HCT116 (cell line): ENCODE measurements around the gene HMG20A. TPM values are rescaled to one million over a fixed set of nuclear protein-coding genes. Genes with fewer than 3 reads are reported as not detected.

Source experiments
- ATAC-seq: fragments of 200-7000 bp; cut with Tn5 transposase; 2 replicates; pipeline ENCODE4 v1.9.1; 2020; ENCODE audit warnings: mild to moderate bottlenecking, moderate library complexity
- BruUV-seq: library from RNA; stranded (reverse); fragments of 400-500 nt; replicated peaks from 2 replicates; lab custom pipeline; 2021; lab: Mats Ljungman, UMichigan
- CTCF ChIA-PET: fragments of 300-600 bp; sonication (Branson Sonifier 250); formaldehyde crosslinking; loops from one replicate; lab custom pipeline; 2021; ENCODE audit warnings: antibody characterized with exemption; lab: Charles Lee
- POLR2A ChIA-PET: fragments of 300-600, 350-600 bp; sonication (Branson Sonifier 250); formaldehyde crosslinking; loops from one replicate; lab custom pipeline; 2021; ENCODE audit warnings: antibody characterized with exemption; lab: Charles Lee
- RAD21 ChIA-PET, 2 experiments: fragments of 300-600 bp; sonication (Branson Sonifier 250); formaldehyde crosslinking; loops; one replicate each; lab custom pipeline; 2023; ENCODE audit warnings: low total read pairs in 2 of 2; ENCODE audit not compliant: uncharacterized antibody in 2 of 2, unreplicated experiment in 2 of 2, low non-redundant PET in 1 of 2; lab: Charles Lee
- DNase-seq: peaks from one replicate; pipeline ENCODE4 v3.0.0-alpha.2; 2010; ENCODE audit warnings: low read depth, low spot score
- H2AFZ ChIP-seq: fragments of 200-600 bp; shearing (Covaris generic), sonication (generic); 2 replicates; pipeline ENCODE4 v1.6.1; 2017; ENCODE audit warnings: low read depth, mixed run types, mixed read lengths, antibody characterized with exemption, low read length; ENCODE audit not compliant: poor library complexity, severe bottlenecking
- H3K27ac ChIP-seq: 2 replicates; pipeline ENCODE4 v1.5.1; 2012; ENCODE audit warnings: low read depth, low read length
- H3K27me3 ChIP-seq: fragments of 200-600 bp; sonication (generic); 2 replicates; pipeline ENCODE4 v1.6.1; 2016; ENCODE audit warnings: mixed run types, low read length, mixed read lengths; ENCODE audit not compliant: insufficient read depth
- H3K36me3 ChIP-seq, 2 experiments: fragments of 200-500 bp in 1 of 2; fragments of 200-600 bp in 1 of 2; sonication (Bioruptor generic) in 1 of 2; sonication (generic) in 1 of 2; 2 replicates each; pipeline versions ENCODE4 v1.5.1 to v1.6.1; 2014 to 2016; ENCODE audit warnings: low read length in 2 of 2, inconsistent platforms in 1 of 2, mixed read lengths in 1 of 2, mixed run types in 1 of 2; ENCODE audit not compliant: insufficient read depth in 2 of 2, control insufficient read depth in 1 of 2
- H3K4me1 ChIP-seq, 2 experiments: fragments of 200-600 bp in 1 of 2; sonication (generic) in 1 of 2; 2 replicates each; pipeline versions ENCODE4 v1.5.1 to v1.6.1; 2012 to 2017; ENCODE audit warnings: low read length in 2 of 2, inconsistent platforms in 1 of 2, mild to moderate bottlenecking in 1 of 2, mixed read lengths in 1 of 2, mixed run types in 1 of 2, moderate library complexity in 1 of 2; ENCODE audit not compliant: insufficient read depth in 2 of 2, control insufficient read depth in 1 of 2
- H3K4me2 ChIP-seq: fragments of 200-600 bp; sonication (generic); 2 replicates; pipeline ENCODE4 v1.6.1; 2017; ENCODE audit warnings: mixed run types, low read length, mixed read lengths
- H3K4me3 ChIP-seq, 2 experiments: fragments of 200-600 bp in 1 of 2; sonication (generic) in 1 of 2; replicated peaks in 1 of 2; 2 replicates each; pipeline ENCODE4 v1.5.1; 2011 to 2016; ENCODE audit warnings: low read length in 2 of 2, control low read depth in 1 of 2, low read depth in 1 of 2, mild to moderate bottlenecking in 1 of 2, mixed read lengths in 1 of 2, mixed run types in 1 of 2
- H3K79me2 ChIP-seq: fragments of 200-600 bp; sonication (generic); 2 replicates; pipeline ENCODE4 v1.6.1; 2017; ENCODE audit warnings: mild to moderate bottlenecking, mixed run types, low read length, moderate library complexity, mixed read lengths; ENCODE audit not compliant: insufficient read depth
- H3K9ac ChIP-seq: fragments of 200-600 bp; sonication (generic); 2 replicates; pipeline ENCODE4 v1.6.1; 2016; ENCODE audit warnings: low read length, mixed read lengths
- H3K9me2 ChIP-seq: fragments of 200-600 bp; sonication (generic), shearing (Covaris generic); 2 replicates; pipeline ENCODE4 v1.6.1; 2017; ENCODE audit warnings: mixed run types, mild to moderate bottlenecking, moderate library complexity; ENCODE audit not compliant: insufficient read depth
- H3K9me3 ChIP-seq, 2 experiments: fragments of 200-500 bp in 1 of 2; fragments of 200-600 bp in 1 of 2; sonication (Bioruptor generic) in 1 of 2; sonication (generic) in 1 of 2; 2 replicates each; pipeline ENCODE4 v1.6.1; 2014 to 2017; ENCODE audit warnings: low read length in 2 of 2, mixed read lengths in 2 of 2, inconsistent platforms in 1 of 2, low read depth in 1 of 2, mild to moderate bottlenecking in 1 of 2, mixed run types in 1 of 2, moderate library complexity in 1 of 2; ENCODE audit not compliant: control insufficient read depth in 1 of 2, insufficient read depth in 1 of 2
- H4K20me1 ChIP-seq: fragments of 200-600 bp; sonication (generic), shearing (Covaris generic); 2 replicates; pipeline ENCODE4 v1.6.1; 2017; ENCODE audit warnings: mixed run types, mild to moderate bottlenecking, moderate library complexity; ENCODE audit not compliant: insufficient read depth
- CTCF ChIP-seq, 3 experiments: fragments of 200-600 bp in 1 of 3; sonication (generic) in 1 of 3; IDR thresholded peaks in 2 of 3; conservative IDR thresholded peaks in 1 of 3; 2 replicates each; pipeline ENCODE4 v1.5.1; 2012 to 2017; ENCODE audit warnings: low read depth in 2 of 3, low read length in 2 of 3, antibody characterized with exemption in 1 of 3, borderline replicate concordance in 1 of 3, control low read depth in 1 of 3, mild to moderate bottlenecking in 1 of 3, mixed read lengths in 1 of 3, mixed run types in 1 of 3, moderate library complexity in 1 of 3; ENCODE audit not compliant: insufficient read depth in 1 of 3
- MAX ChIP-seq: IDR thresholded peaks from 2 replicates; pipeline ENCODE4 v1.6.1; 2012
- POLR2A ChIP-seq: IDR thresholded peaks from 2 replicates; pipeline ENCODE4 v1.7.0; 2011; ENCODE audit warnings: borderline replicate concordance; ENCODE audit not compliant: insufficient read depth, insufficient read length; ENCODE audit errors: extremely low read depth
- POLR2AphosphoS5 ChIP-seq: IDR thresholded peaks from 2 replicates; pipeline ENCODE4 v1.6.1; 2011; ENCODE audit warnings: mild to moderate bottlenecking, low read depth, low read length, moderate library complexity
- ZBTB33 ChIP-seq: IDR thresholded peaks from 2 replicates; pipeline ENCODE4 v1.6.1; 2011; ENCODE audit warnings: mild to moderate bottlenecking, low read length, moderate library complexity; ENCODE audit not compliant: insufficient replicate concordance; ENCODE audit errors: extremely low read depth
- ZFX ChIP-seq: fragments of 450-650 bp; IDR thresholded peaks from 2 replicates; pipeline ENCODE4 v1.6.1; 2017
- intact Hi-C: fragments of 100-400 bp; cut with micrococcal nuclease; formaldehyde crosslinking; loops from 2 replicates; pipeline ENCODE4 v1.10.0; 2022
- total RNA-seq: library from RNA; stranded (reverse); gene quantifications from one replicate; pipeline ENCODE4 v1.2.1, GENCODE V29; 2021; ENCODE audit not compliant: unreplicated experiment

The HMG20A gene
- total RNA-seq, 1 experiment from 2014 or later = 37.7 TPM

GRCh38 chr15:77419836-77420609 lies 665 bp upstream of the HMG20A start, which contains the start of gene PEAK1:
Gene PEAK1 (minus strand): TSS chr15:77420104. CDS start chr15:77181926, 238,178 bp downstream.
- H3K4me1 ChIP-seq = peaks cover 16 to 22% of the 10 kb centered on the region in 2 experiments
- POLR2A ChIA-PET = no interaction called here
- H3K4me2 ChIP-seq = peak within 1 kb of the TSS; percentile 84
- H3K79me2 ChIP-seq = peaks cover 72% of the 10 kb centered on the region
- ATAC-seq = peak; percentile 97
- H2AFZ ChIP-seq = peak within 1 kb of the TSS; percentile 47
- H3K27ac ChIP-seq = peak within 1 kb of the TSS; percentile 89
- DNase-seq = peak; percentile 96
- no TSS peak for BruUV-seq
- no peaks in the 10 kb centered on the region for H3K9me3 ChIP-seq
- intact Hi-C loops = no loop called here
- H3K4me3 ChIP-seq = peak within 1 kb of the TSS; percentile 70 to 73
- TF ChIP-seq CTCF (IDR thresholded peaks at IDR 0.05 in 2 of 3, conservative IDR thresholded peaks at IDR 0.05 in 1 of 3; ENCODE audit: borderline replicate concordance in 1 of 3, insufficient read depth in 1 of 3, low read depth in 2 of 3, low read length in 2 of 3) (no peak), MAX (peak; percentile 33; the same call in 1 of the 2 replicates), POLR2AphosphoS5 (peak; percentile 75), POLR2A (peak; percentile 69), ZFX (peak; percentile 48; the same call in 1 of the 2 replicates), ZBTB33 (no peak)
- no peaks in the 10 kb centered on the region for H3K36me3 ChIP-seq
- H4K20me1 ChIP-seq = no peaks in the 10 kb centered on the region; the same call in 1 of the 2 replicates
- no peaks in the 10 kb centered on the region; the same call in 1 of the 2 replicates for H3K9me2 ChIP-seq
- RAD21 ChIA-PET = no interaction called here
- CTCF ChIA-PET = interaction anchor here (1.2 kb wide), 1 partner anchor 11 kb away, joined by 4 read pairs; no protein-coding TSS in a partner anchor
- H3K9ac ChIP-seq = peak within 1 kb of the TSS; percentile 73
- H3K27me3 ChIP-seq = no peaks in the 10 kb centered on the region
